ENCODE measurements around the gene RHOD.

DNA sequence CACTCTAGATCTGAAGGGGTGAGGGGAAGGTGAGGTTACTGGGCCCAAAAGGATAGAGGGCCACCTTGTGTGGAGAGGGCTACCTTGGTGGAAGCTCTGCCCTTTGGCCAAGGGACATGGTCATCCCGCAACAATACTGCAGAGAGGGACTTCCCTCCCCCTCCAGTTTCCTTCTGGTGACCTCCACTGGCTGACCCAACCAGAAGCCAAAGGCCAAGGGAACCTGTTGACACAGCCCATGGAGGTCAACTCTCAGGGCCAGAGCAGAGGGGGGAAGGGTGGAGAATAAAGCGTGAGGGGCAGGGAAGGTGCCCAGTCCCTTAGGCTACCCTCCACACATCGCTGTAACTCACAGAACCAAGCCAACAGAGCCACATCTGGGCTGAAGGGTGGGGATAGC is 15.0 kb upstream of the RHOD start:
- TF ChIP-seq FOXP2 (optimal IDR thresholded peaks at IDR 0.05; ENCODE audit: control extremely low read depth, extremely low read length, insufficient read depth) (no peak), EZH2 (IDR thresholded peaks at IDR 0.05) (no peak)
